MM.1S (cell line): ENCODE results near the gene CABP7.

Source experiments
- EZH2 ChIP-seq: fragments of 300-600 bp; sonication (generic); optimal IDR thresholded peaks from 2 replicates; pipeline ENCODE3; 2017; ENCODE audit warnings: low read depth, mild to moderate bottlenecking, antibody characterized with exemption, low read length, mixed read lengths
- EZH2phosphoT487 ChIP-seq: fragments of 300-600 bp; sonication (generic); IDR thresholded peaks from 2 replicates; pipeline ENCODE4 v1.6.1; 2018; ENCODE audit warnings: antibody characterized with exemption, low read length
- TF ChIP-seq, protein P1 (sequence below): fragments of 300-600 bp; sonication (generic); IDR thresholded peaks from 2 replicates; pipeline ENCODE4 v1.5.1; 2016; ENCODE audit warnings: antibody characterized with exemption, low read length, mixed read lengths

DNA sequence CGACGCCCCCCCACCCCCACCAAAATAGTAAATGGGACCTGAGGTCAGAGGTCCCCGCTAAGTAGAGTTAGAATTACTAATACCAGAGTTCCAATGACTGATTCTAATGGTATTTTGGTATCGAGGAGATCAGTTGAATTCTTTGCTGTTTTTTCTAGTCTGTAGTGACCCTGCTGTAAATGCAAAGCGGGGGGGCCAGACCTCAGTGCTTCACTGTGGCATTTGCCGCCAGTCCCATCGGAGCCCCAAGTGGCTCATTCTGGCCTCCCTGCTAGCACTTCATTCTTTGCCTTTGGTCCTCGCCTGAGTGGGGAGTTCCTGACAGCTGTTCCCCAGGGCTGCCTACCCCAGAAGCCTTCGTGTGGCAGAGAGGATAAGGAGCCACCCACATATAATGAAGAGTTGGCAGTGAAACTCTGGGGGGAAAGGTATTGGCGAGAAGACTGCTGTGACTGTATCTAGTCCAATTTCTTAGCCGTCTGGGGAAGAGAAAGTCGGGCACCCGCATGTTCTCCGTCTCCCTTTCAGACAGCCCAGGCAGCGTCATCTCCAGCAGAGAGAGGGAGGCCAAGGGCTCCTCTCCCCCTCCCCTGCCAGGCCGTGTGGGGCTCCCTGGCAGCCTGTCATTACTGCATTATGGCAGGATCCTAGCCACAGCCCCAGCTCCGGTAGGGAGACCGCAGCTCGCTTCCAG is 19.4 kb upstream of the CABP7 start:
- TF ChIP-seq, protein P1, sequence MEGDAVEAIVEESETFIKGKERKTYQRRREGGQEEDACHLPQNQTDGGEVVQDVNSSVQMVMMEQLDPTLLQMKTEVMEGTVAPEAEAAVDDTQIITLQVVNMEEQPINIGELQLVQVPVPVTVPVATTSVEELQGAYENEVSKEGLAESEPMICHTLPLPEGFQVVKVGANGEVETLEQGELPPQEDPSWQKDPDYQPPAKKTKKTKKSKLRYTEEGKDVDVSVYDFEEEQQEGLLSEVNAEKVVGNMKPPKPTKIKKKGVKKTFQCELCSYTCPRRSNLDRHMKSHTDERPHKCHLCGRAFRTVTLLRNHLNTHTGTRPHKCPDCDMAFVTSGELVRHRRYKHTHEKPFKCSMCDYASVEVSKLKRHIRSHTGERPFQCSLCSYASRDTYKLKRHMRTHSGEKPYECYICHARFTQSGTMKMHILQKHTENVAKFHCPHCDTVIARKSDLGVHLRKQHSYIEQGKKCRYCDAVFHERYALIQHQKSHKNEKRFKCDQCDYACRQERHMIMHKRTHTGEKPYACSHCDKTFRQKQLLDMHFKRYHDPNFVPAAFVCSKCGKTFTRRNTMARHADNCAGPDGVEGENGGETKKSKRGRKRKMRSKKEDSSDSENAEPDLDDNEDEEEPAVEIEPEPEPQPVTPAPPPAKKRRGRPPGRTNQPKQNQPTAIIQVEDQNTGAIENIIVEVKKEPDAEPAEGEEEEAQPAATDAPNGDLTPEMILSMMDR = no peak
- TF ChIP-seq EZH2 (no peak), EZH2phosphoT487 (no peak)
